IPS DF 4.7 (cell line): ENCODE results near the gene TRPV3.

ENCODE experiments used
- DNase-seq: peaks from one replicate; pipeline ENCODE4 v3.0.0-alpha.2; 2013; ENCODE audit warnings: low spot score; ENCODE audit errors: extremely low read depth

The TRPV3 gene

GRCh38 chr17:3547628-3548027, 10.0 kb downstream of the TRPV3 start:
- no peak for DNase-seq

DNA sequence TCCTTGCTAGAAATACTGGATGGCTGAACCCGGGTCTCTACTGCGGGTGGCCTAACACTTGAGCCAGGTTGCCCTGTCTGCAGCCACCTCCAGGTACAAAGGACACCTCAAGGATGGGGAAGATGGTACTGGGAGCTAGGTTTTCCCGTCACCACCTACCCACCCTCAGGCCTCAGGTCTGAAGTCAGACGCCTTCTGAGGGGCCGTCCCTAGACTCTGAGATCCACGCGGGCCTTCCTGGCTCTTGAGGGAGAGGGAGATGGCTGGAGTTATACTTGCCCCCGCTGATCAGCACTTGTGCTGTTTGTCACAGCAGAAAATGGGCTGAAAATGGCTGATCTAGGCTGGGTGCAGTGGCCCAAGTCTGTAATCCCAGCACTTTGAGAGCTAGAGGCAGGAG, 10.6 kb downstream of the TRPV3 start:
- no peak for DNase-seq

- no peak for DNase-seq
These were observed 11.1 kb downstream of the TRPV3 start for GRCh38 chr17:3546521-3546920.

DNA sequence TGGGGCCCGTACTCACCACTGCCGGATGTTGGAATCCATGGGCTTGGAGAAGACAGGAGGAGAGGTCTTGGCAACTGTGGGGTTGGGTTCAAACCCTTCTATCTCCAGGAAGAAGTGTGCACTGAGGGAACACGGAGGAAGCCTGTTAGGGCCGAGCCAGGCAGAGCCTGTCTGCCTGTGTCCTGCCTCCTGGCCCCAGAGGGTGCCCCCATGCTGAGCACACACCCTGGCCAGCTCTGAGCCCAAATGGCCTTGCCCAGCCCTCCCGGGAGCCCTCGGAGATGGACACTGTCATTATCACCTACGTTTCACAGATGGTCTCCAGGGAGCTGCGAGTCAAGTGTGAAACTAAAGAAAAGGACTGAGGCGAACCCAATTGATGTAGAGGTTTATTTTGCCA, 12.5 kb downstream of the TRPV3 start:
- DNase-seq: no peak

DNA sequence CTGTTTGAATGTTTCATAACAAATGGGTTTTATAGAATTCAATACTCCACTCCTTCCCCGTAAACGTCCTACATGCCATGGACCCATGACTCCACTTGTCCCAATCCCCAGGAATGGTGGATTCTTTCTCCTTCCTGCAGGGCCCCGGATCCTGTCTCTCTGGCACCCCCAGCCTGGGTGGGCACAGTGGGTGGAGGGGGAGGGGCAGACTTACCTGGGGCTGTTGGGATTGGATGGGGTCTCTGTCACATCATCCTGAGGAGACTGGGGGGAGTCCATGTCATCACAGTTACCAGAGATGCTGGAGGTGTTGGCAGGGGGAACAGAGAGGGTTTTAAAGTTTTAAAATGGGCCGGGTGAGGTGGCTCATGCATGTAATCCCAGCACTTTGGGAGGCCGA, 13.2 kb downstream of the TRPV3 start:
- DNase-seq: no peak

DNA sequence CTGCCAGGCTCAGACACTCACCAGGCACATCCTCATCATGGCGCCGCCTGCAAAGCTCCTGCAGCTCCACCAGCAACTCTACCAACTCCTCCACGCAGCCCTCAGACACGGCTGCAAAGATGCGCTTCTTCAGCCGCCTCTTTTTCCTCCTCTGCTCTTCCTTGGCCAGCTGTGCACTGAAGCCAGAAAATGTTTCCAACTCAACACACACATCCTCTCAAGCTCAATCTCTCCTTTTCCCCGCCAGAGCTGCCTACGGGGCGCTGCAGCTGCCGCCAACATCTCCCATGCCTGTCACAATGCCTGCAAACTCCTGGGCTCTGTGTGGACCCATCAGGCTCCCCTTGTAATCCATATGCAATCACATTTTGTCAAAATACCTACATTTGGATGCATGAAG, 14.2 kb downstream of the TRPV3 start:
- no peak for DNase-seq

GRCh38 chr17:3542410-3543088, 15.1 kb downstream of the TRPV3 start:
- DNase-seq: no peak

GRCh38 chr17:3539881-3540540, 17.6 kb downstream of the TRPV3 start:
- no peak for DNase-seq

- DNase-seq: no peak
These were observed 20.9 kb downstream of the TRPV3 start for GRCh38 chr17:3536716-3537115.

- DNase-seq: no peak
These were observed 22.2 kb downstream of the TRPV3 start for GRCh38 chr17:3535253-3535995.

DNA sequence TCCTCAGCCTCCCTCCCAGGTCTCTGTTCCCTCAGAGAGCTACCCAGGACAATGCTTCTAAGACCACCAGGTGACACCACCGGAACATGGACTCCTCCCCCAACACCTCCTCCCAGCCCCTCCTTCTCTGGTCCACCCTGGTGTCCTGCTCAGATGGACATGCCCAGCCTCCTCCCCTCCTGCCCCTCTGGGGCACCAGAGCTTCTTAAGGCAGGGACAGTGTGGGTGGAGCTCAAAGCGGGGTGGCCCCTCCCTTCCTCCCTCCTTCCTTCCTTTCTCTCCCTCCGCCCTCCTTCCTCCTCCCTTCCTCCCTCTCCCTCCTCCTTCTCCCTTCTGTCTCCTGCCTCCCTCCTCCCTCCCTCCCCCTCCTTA, 22.7 kb downstream of the TRPV3 start:
- DNase-seq: no peak

GRCh38 chr17:3533752-3534151, 23.9 kb downstream of the TRPV3 start:
- DNase-seq: no peak

DNA sequence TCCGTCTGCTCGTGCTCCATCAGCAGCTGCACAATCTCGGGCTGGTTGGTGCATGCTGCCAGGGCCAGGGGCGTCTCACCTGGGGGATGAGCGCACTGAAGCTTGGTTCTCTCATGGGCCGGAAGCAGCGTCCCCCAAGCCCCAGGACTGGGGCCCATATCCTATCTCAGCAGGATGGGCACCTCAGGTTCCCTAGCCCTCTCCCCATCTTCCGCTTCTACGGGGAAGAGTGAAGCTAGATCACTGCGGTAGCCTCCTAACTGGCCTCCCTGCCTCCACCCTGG, 24.8 kb downstream of the TRPV3 start:
- DNase-seq: no peak

DNA sequence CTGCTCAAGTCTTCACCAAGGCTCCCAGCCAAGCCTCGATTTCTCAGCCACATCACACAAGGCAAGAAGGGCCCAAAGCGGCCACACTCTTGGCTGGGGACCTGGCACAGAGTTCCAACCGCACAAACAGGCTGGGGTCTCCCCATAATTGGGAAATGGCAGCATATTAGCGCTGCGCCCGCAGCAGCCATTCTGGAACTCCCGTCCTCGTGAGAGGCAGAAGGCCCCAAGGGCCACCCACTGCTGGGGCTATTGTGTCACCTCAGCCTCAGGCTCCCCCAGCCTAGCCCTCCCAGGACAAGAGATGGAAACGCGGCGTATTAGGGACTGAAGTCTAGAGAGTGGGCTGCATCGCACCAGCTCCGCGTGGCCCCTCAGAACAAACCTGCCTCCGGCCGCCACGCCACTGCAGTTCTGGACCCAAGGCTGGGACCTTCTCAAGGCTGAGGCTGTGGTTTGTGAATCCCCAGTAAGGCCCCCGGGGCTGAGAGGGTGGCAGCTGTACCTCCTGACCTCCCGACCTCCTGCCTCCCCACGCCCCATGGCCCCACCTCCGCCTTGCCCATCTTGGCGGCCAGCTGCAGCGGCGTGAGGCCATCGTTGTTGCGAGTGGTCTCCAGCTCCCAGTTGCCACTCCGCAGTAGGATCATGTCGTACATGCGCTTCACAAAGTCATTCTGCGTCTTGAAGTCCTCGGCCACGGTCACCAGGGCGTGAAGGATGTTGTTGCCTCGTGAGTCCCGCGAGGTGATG, 25.3 kb downstream of the TRPV3 start:
- no peak for DNase-seq

DNA sequence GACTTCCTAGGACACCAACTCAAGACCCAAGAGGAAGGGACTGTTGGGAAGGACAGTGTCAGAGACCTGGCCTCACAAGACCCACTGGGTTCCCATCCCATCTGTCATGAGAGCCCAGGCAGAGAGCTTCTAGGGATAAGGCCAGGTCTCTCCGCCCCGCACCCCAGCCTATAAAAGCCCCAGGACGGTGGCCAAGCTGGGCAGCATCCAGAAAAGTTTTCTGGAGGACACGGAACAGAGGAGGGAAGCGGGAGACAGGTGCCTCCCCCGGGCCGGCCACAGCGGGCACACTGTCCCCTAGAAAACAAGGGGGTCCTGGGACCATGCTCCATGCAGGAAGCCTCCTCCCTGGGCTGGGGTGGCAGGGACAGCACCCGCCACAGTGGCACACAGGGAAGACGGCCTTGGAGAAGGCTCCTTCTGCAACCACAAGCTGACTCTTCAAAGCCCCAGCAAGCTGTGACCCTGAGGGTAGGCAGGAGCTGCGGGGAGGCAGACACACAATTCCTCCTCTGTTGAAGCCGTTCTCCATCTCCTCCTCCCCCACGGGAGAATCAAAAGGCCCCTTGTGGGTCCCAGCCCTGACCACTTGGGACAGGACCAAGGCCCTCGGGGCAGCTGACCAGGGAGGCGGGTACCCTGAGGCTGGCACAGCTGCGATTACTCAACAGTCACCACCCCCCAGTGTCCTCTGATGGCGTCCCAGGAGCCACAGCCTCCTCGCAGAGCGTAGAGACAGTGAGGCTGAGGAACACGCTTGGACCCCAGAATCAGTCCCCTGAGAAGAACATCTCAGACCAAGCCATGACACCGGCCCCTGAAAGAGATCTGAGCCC, 26.1 kb downstream of the TRPV3 start:
- no peak for DNase-seq

DNA sequence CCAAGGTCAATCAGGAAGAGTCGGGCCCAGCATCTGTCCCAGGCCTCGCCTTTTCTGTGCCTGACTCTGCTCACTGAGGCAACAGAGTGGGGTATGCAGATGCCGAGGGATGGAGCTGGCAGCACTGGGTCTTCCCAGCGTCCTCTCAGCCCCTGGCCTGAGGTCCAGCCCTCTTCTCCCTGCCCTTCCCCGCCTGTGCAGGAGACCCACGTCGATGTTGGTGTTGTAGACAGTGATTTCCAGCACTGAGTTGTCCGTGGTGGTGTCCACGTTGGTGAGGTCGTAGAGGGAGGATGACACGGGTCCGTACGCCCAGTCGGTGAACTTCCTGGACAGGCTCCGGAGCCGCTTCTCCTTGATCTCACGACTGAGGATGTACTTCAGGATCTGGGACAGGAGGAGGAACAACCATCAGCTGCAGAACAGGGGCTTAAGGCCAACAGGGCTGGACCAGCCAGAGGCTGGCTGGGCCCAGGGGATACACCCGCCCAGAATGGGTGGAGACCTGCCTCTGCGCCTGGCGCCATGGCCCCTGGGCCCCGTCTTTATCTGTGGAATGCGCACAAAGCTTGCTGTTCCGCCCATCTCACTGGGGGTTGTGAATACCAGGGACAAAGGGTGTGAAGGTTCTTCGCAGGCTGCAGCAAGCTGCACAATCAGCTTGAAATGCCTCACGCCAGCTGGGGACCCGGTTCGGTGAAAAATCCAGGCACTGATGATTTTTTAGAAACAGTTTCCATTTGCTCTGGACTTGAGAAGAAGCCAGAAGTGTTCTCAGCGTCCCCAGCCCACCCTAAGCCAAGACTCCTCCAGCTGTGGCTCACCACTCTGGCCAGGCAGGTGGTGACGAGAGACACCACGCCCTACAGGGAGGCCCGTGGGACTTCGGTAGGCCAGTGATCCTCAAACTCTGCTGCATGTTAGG, 27.5 kb downstream of the TRPV3 start:
- DNase-seq: no peak

DNA sequence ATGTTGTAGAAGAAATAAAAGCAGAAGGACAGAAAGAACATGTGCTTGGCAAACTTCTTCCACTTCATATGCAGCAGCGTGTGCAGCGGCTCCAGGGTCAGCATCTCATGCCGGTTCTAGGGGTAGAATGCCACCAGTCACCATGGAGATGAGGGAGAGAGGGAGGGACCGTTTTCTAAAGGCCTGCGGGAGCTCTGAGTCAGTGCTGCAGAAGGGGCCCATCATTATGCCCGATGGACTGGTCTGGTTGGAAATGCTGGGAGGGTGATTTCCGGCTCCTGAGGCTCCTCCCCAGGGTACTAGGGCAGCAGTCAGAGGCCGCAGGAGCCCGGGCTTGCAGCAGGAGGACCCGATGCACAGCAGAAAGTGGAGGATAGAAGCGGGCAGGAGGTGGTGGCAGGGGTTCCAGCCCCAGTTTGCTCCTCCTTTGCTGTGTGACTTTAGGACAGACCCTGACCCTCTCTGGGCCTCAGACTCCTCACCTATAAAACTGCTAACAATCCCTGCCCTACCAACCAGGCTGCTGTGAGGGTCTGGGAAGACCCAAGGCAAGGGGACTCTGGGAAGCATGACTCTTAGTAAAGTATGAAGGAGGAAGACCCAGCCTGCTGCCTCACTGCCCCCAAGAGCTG, 28.6 kb downstream of the TRPV3 start:
- DNase-seq: no peak

DNA sequence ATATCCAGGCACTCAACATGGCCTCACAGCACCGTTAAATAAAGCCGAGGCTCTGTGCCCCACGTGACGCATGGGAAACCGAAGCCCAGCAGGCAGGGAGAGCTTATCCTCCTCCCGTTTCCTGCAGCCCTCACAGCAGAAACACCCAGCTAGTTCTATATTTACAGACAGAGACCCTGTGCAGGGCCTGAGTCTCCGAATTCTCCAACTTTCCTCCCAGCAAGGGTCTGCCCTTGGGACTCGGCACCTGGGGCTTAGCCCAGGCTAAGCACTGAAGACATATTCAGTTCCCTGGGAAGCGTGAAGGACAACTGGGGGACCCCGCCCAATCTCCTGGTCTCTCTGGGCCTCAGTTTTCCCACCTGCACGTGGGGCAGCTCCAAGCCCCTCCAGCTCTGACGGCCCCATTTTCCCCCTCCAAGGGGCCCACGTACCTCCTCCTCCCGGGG, 29.2 kb downstream of the TRPV3 start:
- DNase-seq: no peak

GRCh38 chr17:3527896-3528295, 29.7 kb downstream of the TRPV3 start:
- DNase-seq: no peak

- DNase-seq: no peak
These were observed 30.1 kb downstream of the TRPV3 start for GRCh38 chr17:3527468-3527867.
